Inferior parietal cortex (tissue), 1 donor: Measurements from ENCODE around the gene MTMR1.

Experiments used
- DNase-seq: peaks from one replicate; pipeline ENCODE4 v3.0.0-alpha.2; 2016; ENCODE audit errors: extremely low spot score

MTMR1 gene

GRCh38 chrX:150762258-150763165 is 69.3 kb downstream of the MTMR1 start:
- DNase-seq = no peak

DNA sequence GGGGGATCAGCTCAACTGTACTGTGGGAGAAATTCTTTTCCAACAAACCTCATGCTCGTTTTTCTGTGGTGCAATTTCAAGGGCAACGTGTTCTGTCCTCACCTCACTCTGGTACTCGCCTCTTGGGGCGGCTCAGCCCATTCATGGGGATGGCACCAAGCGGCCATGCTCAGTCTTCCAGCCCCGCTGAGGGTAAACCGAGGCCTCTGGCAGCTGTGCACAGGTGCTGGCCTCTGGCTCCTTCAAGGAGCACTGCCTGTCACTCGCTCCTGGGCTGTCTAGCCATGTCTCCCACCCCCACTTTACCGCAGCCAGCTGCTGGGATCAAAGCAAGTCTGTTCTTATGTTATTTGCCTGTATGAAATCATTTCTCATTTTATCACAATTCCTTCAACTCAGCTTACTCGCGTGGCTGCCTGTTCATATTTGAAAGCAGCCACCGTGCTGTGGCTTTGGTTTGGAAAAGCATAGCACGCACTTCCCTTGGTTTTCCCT is 70.2 kb downstream of the MTMR1 start:
- DNase-seq = no peak

DNA sequence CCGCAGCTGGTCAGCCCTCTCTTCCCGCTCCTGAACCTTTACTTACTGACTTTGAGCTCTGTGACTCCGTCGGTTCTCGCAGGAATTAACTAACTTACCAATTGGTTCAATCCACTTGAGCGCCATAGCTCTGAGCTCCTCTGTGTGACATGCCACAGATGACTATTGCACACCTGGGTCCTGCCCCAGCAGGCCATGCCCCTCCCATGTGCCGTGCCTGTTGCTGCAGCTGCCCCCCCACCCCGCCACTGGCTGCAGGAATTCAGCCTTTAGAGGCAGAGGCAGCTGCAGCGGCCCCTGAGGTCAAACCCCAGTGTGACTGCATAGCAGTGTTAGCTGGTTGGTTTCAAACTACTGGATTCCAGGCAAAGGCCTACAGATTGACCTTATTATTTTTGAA is 70.6 kb downstream of the MTMR1 start:
- no peak for DNase-seq

GRCh38 chrX:150765237-150765636 is 72.0 kb downstream of the MTMR1 start:
- DNase-seq = no peak

GRCh38 chrX:150765782-150766350 is 72.7 kb downstream of the MTMR1 start:
- DNase-seq = no peak

DNA sequence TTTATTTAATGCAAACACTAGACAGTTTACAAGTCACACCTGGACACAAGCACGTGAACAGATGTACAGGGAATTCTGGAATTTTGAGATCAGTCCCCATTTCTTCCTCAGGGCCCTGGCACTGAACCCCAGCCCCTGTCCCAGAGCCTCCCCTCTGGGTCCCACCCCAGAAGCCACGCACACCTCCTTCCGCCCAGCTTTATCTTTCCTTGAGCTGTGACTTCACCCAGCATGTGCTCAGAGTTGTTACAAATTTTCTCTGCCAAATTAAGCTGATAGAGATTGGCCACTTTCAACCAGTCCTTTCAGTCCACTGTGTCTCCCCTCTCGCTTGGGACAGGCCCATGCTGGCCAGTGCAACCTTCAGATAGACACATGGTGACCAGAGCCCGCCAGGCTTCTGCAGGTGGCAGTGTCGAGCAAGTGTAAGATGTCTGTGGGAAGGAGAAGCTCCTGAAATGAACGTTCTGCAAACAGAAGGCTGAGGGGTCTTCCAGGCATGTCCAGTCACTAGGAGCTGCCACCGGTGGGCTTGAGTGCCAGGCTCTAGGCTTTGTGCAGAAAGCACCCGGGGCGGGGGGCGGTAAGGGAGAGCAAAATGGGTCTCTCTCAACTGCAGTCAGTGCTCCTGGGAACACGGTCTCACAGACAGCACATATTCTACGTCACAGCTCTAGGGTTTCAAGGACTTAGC is 73.3 kb downstream of the MTMR1 start:
- no peak for DNase-seq

DNA sequence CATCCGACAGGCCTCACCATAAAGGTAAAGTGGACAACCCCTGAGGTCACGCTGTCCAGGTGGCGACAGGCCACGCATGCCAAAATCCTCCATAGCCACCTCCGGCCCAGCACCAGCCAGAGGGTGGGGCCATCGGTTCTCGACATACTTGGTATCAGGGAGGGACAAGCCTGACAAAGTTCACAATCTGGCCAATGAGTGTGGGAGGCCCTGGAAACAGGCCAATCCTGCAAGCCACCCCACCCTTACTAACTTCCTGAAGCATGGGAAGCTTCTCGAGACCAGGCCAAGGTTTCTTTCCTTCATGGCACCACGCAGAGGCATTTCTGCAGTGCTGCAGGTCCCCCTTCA is 73.8 kb downstream of the MTMR1 start:
- DNase-seq = no peak

GRCh38 chrX:150767475-150768131 is 74.4 kb downstream of the MTMR1 start:
- no peak for DNase-seq

DNA sequence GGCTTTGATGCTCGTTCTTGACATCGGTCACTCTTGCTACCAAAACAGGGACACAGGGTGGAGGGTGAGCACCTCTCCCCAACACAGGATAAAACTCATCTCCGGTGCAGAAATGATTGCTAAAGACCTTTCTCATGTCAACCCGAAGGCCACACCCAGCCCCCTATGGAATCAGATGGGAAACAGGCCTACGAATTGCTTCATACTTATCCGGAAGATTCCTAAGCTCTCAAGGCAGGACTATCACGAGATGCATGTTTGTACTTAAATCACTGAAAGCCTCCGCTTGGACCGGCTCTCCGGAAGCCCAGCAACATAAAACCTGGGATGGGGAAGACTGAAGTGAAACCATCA is 74.9 kb downstream of the MTMR1 start:
- no peak for DNase-seq

DNA sequence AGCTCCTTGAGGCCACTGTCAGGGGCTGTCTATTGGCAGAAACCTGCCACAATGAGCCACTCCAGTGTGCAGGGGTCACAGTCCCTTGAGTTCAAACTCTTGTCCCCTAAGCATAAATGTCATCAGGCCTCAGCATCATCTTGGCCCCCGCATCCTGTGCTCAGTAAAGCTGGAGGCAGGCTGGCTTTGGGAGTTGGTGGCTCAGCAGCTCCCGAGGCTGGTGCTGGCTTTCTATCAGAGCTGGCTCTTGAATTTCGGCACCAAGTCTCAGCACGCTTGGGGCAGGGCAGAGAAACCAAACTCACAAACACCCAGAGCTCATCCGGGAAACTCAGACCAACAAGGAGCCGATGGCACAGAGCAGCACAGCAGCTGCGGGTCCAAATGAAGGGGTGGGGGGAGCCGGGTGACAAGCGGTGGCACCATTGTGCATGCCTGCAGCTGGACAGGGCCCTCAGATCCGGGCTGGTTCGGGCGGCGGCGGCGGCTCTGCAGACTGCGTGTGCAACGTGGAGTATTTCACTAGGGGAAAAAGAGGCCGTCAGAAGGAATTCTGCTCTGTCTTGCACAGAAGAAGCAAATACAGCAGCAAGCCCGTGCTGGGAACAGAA is 75.5 kb downstream of the MTMR1 start:
- no peak for DNase-seq

DNA sequence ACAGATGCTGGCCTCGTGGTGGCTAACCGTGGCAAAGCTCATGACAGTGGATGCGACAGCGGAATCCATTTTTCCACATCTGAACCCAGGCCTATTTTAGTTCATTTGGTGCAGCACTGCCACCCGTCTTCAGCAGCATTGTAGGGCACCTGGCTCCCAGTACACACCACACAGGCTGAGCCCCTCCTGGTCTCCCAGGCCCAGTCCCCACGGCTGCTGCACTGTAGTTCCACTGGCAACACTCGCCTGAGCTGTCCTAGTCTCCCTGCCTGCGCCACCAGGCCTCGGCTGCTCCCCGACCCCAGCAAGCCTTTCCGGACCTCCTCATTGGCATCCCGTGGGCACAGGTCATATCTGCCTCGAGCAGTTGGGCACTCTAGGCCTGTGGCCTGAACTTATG is 76.2 kb downstream of the MTMR1 start:
- DNase-seq = no peak

DNA sequence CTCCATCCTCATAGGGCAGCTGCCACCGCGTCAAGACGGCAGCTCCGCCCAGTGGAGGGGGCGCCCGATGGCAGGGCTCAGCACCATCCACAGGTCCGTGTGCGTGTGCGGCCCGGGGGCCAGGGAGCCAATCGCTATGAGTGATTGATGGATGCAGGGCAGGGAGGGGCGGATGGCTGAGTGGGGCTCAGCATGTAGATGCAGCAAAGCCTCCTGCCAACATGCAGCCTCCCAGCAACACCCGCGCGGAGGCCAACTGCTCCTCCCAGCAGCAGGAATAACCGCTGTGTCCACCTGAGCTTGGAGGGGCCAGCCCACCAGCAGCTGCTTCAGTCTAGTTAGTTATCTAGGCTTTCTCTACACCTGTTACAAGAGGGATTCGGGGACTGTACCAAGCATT is 77.4 kb downstream of the MTMR1 start:
- no peak for DNase-seq

DNA sequence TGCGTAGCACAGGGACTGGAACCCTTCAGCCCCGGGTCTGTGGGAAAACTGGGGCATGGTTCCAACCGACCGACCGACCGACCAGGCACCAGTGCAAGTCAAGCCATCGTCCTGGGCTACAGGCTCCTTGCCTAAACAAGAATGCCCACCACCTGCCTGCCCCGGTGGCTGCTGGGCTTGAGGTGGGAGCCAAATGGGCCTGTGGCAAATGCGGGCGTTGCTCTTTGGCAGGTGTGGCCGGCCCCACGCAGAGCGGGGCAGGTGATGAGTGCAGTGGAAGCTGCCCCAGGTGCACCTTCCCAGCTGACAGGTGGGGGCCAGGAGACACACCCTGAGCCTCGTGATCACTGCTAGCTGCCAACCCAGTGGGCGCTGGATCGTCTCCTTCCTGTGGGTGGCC is 77.9 kb downstream of the MTMR1 start:
- DNase-seq = no peak

DNA sequence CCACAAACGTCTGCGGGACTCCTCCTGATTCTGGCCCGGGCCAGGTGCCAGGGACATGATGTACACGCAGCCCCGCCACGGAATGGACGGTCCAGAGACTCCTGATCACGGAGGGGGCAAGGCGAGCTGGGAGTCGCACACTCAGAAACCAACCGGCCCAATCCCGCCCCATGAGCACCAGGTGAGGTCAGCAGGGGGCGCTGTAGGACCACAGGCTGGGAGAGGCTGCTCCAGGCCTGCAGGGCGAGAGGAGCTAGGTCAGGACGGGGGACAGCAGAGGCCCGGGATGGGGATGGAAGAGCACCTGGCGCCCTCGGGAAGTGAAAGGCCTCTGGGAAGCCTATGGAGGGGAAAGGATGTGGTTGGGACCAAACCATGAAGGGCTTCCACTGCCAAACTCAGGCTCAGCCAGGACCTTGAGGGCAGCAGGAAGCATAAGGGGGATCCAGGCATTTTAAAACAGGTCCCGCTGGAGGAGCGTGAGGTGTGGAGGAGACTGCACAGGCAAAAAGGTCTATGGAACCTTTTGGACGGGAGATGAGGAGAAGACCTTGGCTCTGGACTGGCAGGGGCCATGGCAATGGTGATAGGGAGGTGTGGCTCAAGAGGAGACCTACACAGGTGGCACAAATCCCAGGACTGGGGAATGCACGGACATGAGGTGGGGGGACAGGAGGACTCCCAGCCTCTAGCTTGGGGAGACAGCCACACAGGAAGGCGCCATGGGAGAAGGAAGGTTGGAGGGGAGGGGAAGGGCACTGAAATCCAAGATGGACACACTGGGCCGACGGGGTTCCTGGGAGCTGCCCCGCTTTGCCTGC is 79.2 kb downstream of the MTMR1 start:
- peak; percentile 74 for DNase-seq

DNA sequence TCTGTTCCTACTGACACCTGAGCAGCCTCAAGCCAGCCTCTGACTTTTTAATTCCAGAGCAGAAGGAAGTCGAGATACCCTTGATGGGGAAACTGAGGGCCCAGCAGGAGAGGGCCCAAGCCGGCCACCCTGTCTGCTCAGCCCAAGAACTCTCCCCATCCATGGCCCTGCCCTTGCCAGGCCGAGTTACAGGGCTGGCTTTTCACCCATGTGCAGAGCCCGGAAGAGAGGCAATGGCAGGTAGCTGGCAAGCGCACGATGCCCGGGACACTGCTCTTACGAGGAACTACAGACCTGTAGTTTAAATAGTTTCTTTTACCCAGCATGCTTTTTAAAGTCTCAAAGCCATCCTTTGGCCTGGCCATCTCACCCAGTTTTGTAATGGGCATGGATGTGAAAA is 79.9 kb downstream of the MTMR1 start:
- no peak for DNase-seq

- no peak for DNase-seq
Observed at GRCh38 chrX:150773634-150774033, 80.4 kb downstream of the MTMR1 start.

DNA sequence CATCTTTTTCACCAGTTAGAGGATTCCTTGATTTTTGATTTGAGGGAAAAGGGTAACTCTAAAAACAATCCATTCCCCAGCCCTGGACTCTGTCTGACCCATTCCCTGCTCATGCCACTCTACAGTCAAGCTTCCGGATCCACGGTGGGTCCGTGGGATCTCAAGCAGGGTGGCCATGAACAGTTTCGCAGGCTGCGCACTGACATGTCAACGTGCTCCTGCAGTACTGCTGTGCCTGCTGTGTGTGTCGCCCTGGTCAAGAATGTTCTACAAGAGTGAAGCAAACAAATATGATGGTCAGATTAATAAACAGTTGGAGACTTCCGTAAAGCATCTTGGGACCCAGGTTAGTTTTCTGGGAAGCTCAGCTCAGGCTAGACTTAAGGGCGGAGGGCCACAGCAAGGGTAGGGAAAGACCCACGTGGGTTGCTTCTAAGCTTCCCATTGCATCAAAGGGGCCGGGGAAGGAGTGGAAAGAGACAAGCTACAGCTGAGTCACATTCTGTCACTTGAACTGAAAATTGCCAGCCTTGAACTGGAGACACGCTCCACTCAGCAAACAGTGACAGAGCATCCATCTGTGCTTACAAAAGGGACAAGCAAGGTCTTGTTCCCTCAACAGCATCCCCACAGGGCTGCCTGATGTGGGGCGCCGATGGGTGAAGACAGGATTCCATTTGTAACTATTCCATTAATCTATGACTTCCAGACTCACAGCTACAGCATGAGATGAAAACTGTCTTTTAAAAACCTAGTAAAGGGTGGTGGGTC is 81.8 kb downstream of the MTMR1 start:
- DNase-seq = no peak

GRCh38 chrX:150775569-150776350 is 82.6 kb downstream of the MTMR1 start:
- no peak for DNase-seq

DNA sequence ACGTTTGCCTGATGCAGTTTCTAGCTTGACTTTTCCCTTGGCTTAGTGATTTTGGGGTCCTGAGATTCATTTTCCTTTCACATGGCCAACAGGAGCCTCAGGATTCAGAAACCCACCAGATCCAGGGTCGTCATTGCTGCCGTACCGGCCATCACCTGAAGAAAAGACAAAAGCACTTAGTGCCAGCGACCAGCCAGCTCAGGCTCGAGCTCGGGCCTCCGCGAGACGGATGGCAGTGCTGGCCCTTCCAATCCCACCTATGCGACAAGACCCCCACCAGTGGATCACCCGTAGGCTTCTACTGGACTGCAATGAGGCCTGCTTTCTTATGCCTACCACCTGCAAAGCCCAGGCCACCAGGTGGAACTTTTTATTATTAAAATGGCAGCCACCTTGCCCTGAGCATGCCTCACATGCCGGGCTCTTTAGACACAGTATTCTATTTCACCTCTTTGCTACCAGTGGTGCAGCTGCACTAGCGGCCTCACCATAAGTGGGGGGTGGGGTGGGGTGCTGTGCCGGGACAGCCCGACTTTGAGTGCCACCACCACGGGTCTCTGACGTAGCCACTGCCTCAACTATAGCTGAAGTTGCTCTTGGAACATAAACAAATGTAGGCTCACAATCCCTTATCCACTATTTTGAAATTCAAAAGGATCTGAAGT is 84.3 kb downstream of the MTMR1 start:
- no peak for DNase-seq
